ENCODE results near the gene MPV17L.
"Not testable (repeated sequence)": the region's sequence is repeated elsewhere in the genome, so short reads cannot be mapped to it uniquely, and the experiment has no call there.

The MPV17L gene

GRCh38 chr16:15395631-15396508, at the start of gene MPV17L:
TSS of gene MPV17L (plus strand) at chr16:15395754. CDS start at chr16:15395898, 144 bp downstream.
- not testable (repeated sequence) for H3K4me1 ChIP-seq (ENCODE audit: insufficient read depth, low read length); H3K36me3 ChIP-seq (ENCODE audit: insufficient read depth, low read length); H2AFZ ChIP-seq (ENCODE audit: low read depth, low read length); H3K9me3 ChIP-seq (ENCODE audit: low read length); H3K27me3 ChIP-seq (ENCODE audit: insufficient read depth, low read length); H3K4me3 ChIP-seq (ENCODE audit: low read length)

- H3K9me3 ChIP-seq (ENCODE audit: low read length); H3K4me3 ChIP-seq (ENCODE audit: low read length); H3K36me3 ChIP-seq (ENCODE audit: insufficient read depth, low read length); H3K4me1 ChIP-seq (ENCODE audit: insufficient read depth, low read length); H2AFZ ChIP-seq (ENCODE audit: low read depth, low read length); H3K27me3 ChIP-seq (ENCODE audit: insufficient read depth, low read length): not testable (repeated sequence)
Measured at GRCh38 chr16:15348721-15349120, 46.8 kb upstream of the MPV17L start.

GRCh38 chr16:15351251-15351650, 44.3 kb upstream of the MPV17L start:
- not testable (repeated sequence) for H3K4me3 ChIP-seq (ENCODE audit: low read length); H3K36me3 ChIP-seq (ENCODE audit: insufficient read depth, low read length); H2AFZ ChIP-seq (ENCODE audit: low read depth, low read length); H3K27me3 ChIP-seq (ENCODE audit: insufficient read depth, low read length); H3K9me3 ChIP-seq (ENCODE audit: low read length); H3K4me1 ChIP-seq (ENCODE audit: insufficient read depth, low read length)

- not testable (repeated sequence) for H3K9me3 ChIP-seq (ENCODE audit: low read length); H3K27me3 ChIP-seq (ENCODE audit: insufficient read depth, low read length); H2AFZ ChIP-seq (ENCODE audit: low read depth, low read length); H3K4me1 ChIP-seq (ENCODE audit: insufficient read depth, low read length); H3K4me3 ChIP-seq (ENCODE audit: low read length); H3K36me3 ChIP-seq (ENCODE audit: insufficient read depth, low read length)
Measured at GRCh38 chr16:15351745-15352144, 43.8 kb upstream of the MPV17L start.

- H3K9me3 ChIP-seq (ENCODE audit: low read length); H3K36me3 ChIP-seq (ENCODE audit: insufficient read depth, low read length); H3K4me3 ChIP-seq (ENCODE audit: low read length); H2AFZ ChIP-seq (ENCODE audit: low read depth, low read length); H3K27me3 ChIP-seq (ENCODE audit: insufficient read depth, low read length); H3K4me1 ChIP-seq (ENCODE audit: insufficient read depth, low read length): not testable (repeated sequence)
Measured at GRCh38 chr16:15352852-15353251, 42.7 kb upstream of the MPV17L start.

- H3K4me1 ChIP-seq (ENCODE audit: insufficient read depth, low read length); H3K9me3 ChIP-seq (ENCODE audit: low read length); H2AFZ ChIP-seq (ENCODE audit: low read depth, low read length); H3K27me3 ChIP-seq (ENCODE audit: insufficient read depth, low read length); H3K36me3 ChIP-seq (ENCODE audit: insufficient read depth, low read length); H3K4me3 ChIP-seq (ENCODE audit: low read length): not testable (repeated sequence)
Measured at GRCh38 chr16:15354846-15355245, 40.7 kb upstream of the MPV17L start.

GRCh38 chr16:15357495-15357894, 38.1 kb upstream of the MPV17L start:
- not testable (repeated sequence) for H3K4me3 ChIP-seq (ENCODE audit: low read length); H3K27me3 ChIP-seq (ENCODE audit: insufficient read depth, low read length); H3K4me1 ChIP-seq (ENCODE audit: insufficient read depth, low read length); H2AFZ ChIP-seq (ENCODE audit: low read depth, low read length); H3K36me3 ChIP-seq (ENCODE audit: insufficient read depth, low read length); H3K9me3 ChIP-seq (ENCODE audit: low read length)

GRCh38 chr16:15378194-15378593, 17.4 kb upstream of the MPV17L start, which contains the start of gene NPIPA5:
TSS of gene NPIPA5 (minus strand) at chr16:15378294. CDS start at chr16:15378294, 0 bp downstream.
- H3K4me1 ChIP-seq (ENCODE audit: insufficient read depth, low read length); H3K27me3 ChIP-seq (ENCODE audit: insufficient read depth, low read length); H3K4me3 ChIP-seq (ENCODE audit: low read length); H3K9me3 ChIP-seq (ENCODE audit: low read length); H3K36me3 ChIP-seq (ENCODE audit: insufficient read depth, low read length); H2AFZ ChIP-seq (ENCODE audit: low read depth, low read length): not testable (repeated sequence)

- H3K27me3 ChIP-seq (ENCODE audit: insufficient read depth, low read length); H2AFZ ChIP-seq (ENCODE audit: low read depth, low read length); H3K4me1 ChIP-seq (ENCODE audit: insufficient read depth, low read length); H3K9me3 ChIP-seq (ENCODE audit: low read length); H3K36me3 ChIP-seq (ENCODE audit: insufficient read depth, low read length); H3K4me3 ChIP-seq (ENCODE audit: low read length): not testable (repeated sequence)
Measured at GRCh38 chr16:15382810-15383209, 12.7 kb upstream of the MPV17L start.

- H3K9me3 ChIP-seq (ENCODE audit: low read length); H3K36me3 ChIP-seq (ENCODE audit: insufficient read depth, low read length); H3K4me1 ChIP-seq (ENCODE audit: insufficient read depth, low read length); H2AFZ ChIP-seq (ENCODE audit: low read depth, low read length); H3K4me3 ChIP-seq (ENCODE audit: low read length); H3K27me3 ChIP-seq (ENCODE audit: insufficient read depth, low read length): not testable (repeated sequence)
Measured at GRCh38 chr16:15388060-15388459, 7.5 kb upstream of the MPV17L start.

- not testable (repeated sequence) for H2AFZ ChIP-seq (ENCODE audit: low read depth, low read length); H3K27me3 ChIP-seq (ENCODE audit: insufficient read depth, low read length); H3K4me1 ChIP-seq (ENCODE audit: insufficient read depth, low read length); H3K4me3 ChIP-seq (ENCODE audit: low read length); H3K9me3 ChIP-seq (ENCODE audit: low read length); H3K36me3 ChIP-seq (ENCODE audit: insufficient read depth, low read length)
Measured at GRCh38 chr16:15389916-15390315, 5.6 kb upstream of the MPV17L start.

GRCh38 chr16:15393025-15393424, 2.5 kb upstream of the MPV17L start:
- not testable (repeated sequence) for H3K4me1 ChIP-seq (ENCODE audit: insufficient read depth, low read length); H2AFZ ChIP-seq (ENCODE audit: low read depth, low read length); H3K27me3 ChIP-seq (ENCODE audit: insufficient read depth, low read length); H3K4me3 ChIP-seq (ENCODE audit: low read length); H3K9me3 ChIP-seq (ENCODE audit: low read length); H3K36me3 ChIP-seq (ENCODE audit: insufficient read depth, low read length)

GRCh38 chr16:15396509-15396829, 915 bp downstream of the MPV17L start:
- not testable (repeated sequence) for H3K9me3 ChIP-seq (ENCODE audit: low read length); H3K4me3 ChIP-seq (ENCODE audit: low read length); H2AFZ ChIP-seq (ENCODE audit: low read depth, low read length); H3K36me3 ChIP-seq (ENCODE audit: insufficient read depth, low read length); H3K4me1 ChIP-seq (ENCODE audit: insufficient read depth, low read length); H3K27me3 ChIP-seq (ENCODE audit: insufficient read depth, low read length)

GRCh38 chr16:15396948-15397594, 1.5 kb downstream of the MPV17L start:
- Histone ChIP-seq H3K9me3 (ENCODE audit: low read length) (no peaks in the 10 kb centered on the region), H3K4me1 (ENCODE audit: insufficient read depth, low read length) (no peaks in the 10 kb centered on the region), H2AFZ (ENCODE audit: low read depth, low read length) (no peak overlapping the region), H3K27me3 (ENCODE audit: insufficient read depth, low read length) (peaks cover 5% of the 10 kb centered on the region), H3K36me3 (ENCODE audit: insufficient read depth, low read length) (no peaks in the 10 kb centered on the region), H3K4me3 (ENCODE audit: low read length) (no peak overlapping the region)

All from neuron (in vitro differentiated cells).